SU-DHL-6 (cell line): Measurements from ENCODE around the gene GLYR1.

Experiments used
- EZH2phosphoT487 ChIP-seq: fragments of 200-600 bp; sonication (generic), shearing (Covaris generic); conservative IDR thresholded peaks from 2 replicates; pipeline ENCODE4 v1.6.1; 2018; ENCODE audit warnings: mild to moderate bottlenecking, antibody characterized with exemption, low read length, moderate library complexity, mixed read lengths
- TF ChIP-seq, protein P1 (sequence below): fragments of 200-600 bp; sonication (generic); IDR thresholded peaks from one replicate; pipeline ENCODE4 v1.5.1; 2017; ENCODE audit warnings: antibody characterized with exemption, mild to moderate bottlenecking, low read length, moderate library complexity; ENCODE audit not compliant: insufficient read depth, poor library complexity, severe bottlenecking

DNA sequence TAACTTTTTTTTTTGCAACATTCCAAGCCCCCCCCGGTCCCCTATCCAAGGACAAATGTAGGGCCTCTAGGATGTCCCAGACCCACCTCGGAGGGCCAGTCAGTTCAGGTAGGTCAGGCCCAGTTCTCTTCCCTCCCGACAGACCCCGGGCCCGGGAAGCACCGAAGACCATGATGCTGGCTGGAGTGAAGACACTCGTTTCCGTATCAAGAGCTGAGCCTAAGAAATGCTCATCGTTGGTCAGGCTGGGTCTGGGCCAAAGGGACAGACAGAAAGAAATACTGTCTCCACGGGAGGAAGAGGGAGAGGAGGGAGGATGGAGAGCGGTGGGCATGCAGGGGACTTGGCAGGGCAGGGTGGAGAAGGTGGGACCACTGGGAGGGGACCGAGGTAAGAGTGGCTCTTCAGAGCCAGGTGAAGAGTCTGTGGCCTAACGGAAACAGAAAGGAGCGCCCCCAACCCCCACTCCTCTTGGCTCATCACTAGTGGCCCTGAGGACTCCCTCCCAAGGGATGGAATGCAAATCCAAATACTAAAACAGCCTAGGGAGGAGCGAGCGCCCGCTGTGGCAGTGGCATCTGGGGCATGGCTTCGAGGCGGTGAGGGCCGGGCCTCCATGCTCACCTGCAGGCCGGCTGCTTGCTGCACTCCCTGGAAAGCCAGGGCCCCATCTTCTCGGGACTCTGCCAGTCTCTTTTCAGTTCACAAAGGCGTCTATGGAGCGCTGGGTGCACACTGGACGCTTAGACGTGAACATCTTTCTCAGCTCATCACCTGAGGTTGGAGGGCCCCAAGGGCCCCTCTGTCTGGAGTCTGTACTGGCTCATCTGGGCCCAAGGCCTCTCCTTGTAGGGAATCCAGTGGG, 43.0 kb downstream of the GLYR1 start:
- TF ChIP-seq, protein P1, sequence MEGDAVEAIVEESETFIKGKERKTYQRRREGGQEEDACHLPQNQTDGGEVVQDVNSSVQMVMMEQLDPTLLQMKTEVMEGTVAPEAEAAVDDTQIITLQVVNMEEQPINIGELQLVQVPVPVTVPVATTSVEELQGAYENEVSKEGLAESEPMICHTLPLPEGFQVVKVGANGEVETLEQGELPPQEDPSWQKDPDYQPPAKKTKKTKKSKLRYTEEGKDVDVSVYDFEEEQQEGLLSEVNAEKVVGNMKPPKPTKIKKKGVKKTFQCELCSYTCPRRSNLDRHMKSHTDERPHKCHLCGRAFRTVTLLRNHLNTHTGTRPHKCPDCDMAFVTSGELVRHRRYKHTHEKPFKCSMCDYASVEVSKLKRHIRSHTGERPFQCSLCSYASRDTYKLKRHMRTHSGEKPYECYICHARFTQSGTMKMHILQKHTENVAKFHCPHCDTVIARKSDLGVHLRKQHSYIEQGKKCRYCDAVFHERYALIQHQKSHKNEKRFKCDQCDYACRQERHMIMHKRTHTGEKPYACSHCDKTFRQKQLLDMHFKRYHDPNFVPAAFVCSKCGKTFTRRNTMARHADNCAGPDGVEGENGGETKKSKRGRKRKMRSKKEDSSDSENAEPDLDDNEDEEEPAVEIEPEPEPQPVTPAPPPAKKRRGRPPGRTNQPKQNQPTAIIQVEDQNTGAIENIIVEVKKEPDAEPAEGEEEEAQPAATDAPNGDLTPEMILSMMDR: no peak
- TF ChIP-seq EZH2phosphoT487: no peak
